K562 (cell line): ENCODE measurements around the gene RHEB. TPM values are rescaled to one million over a fixed set of nuclear protein-coding genes. Genes with fewer than 3 reads are reported as not detected.

Experiments
- ATAC-seq: fragments of 200-7000 bp; cut with Tn5 transposase; 3 replicates; pipeline ENCODE4 v1.9.1; 2020; ENCODE audit warnings: moderate library complexity
- BruUV-seq: library from RNA; stranded (reverse); fragments of 400-500 nt; replicated peaks from 2 replicates; lab custom pipeline; 2021; lab: Mats Ljungman, UMichigan
- CTCF ChIA-PET: fragments of 300-600 bp; formaldehyde crosslinking; extraction: SDS; loops from one replicate; lab custom pipeline; 2021; ENCODE audit warnings: low intra/inter-chr PET ratio; lab: Yijun Ruan, JAX
- POLR2A ChIA-PET: fragments of 300-600, 350-650 bp; sonication (Branson Sonifier 250); formaldehyde crosslinking; extraction: SDS; loops from one replicate; lab custom pipeline; 2021; ENCODE audit warnings: antibody characterized with exemption, inconsistent platforms; lab: Yijun Ruan, JAX
- DNase-seq, 4 experiments: peaks; one replicate each; pipeline versions ENCODE4 v3.0.0 to v3.0.0-alpha.2; 2011 to 2018; ENCODE audit warnings: low spot score in 3 of 4, mixed read lengths in 3 of 4; ENCODE audit errors: extremely low read depth in 1 of 4
- FAIRE-seq: peaks from 2 replicates; lab custom pipeline; 2011; peaks lifted over from hg19 to GRCh38; lab: Jason Lieb, UNC
- H2AFZ ChIP-seq: 2 replicates; pipeline ENCODE4 v1.6.0; 2011; ENCODE audit warnings: low read depth, low read length, control low read depth, inconsistent platforms
- H3K27ac ChIP-seq: fragments of 200-600 bp; 3 replicates; pipeline ENCODE4 v1.8.0; 2011; ENCODE audit warnings: low read depth, mild to moderate bottlenecking, control low read depth, inconsistent platforms, low read length, moderate library complexity, mixed read lengths; ENCODE audit errors: extremely low read depth
- H3K27me3 ChIP-seq, 2 experiments: fragments of 300-600 bp in 1 of 2; 2 replicates in 1 of 2; 3 replicates in 1 of 2; pipeline versions ENCODE4 v1.6.0 to v1.8.0; 2011; ENCODE audit warnings: inconsistent platforms in 2 of 2, low read length in 2 of 2, mild to moderate bottlenecking in 1 of 2, mixed read lengths in 1 of 2, moderate library complexity in 1 of 2; ENCODE audit not compliant: control insufficient read depth in 2 of 2, insufficient read depth in 2 of 2
- H3K36me3 ChIP-seq: fragments of 300-600 bp; 3 replicates; pipeline ENCODE4 v1.8.0; 2011; ENCODE audit warnings: mild to moderate bottlenecking, low read length, inconsistent platforms; ENCODE audit not compliant: control insufficient read depth, insufficient read depth
- H3K4me1 ChIP-seq, 2 experiments: fragments of 200-600 bp in 1 of 2; replicated peaks in 1 of 2; 2 replicates in 1 of 2; 3 replicates in 1 of 2; pipeline versions ENCODE4 v1.5.1 to v1.8.0; 2011; ENCODE audit warnings: inconsistent platforms in 2 of 2, low read length in 2 of 2, mild to moderate bottlenecking in 1 of 2, mixed read lengths in 1 of 2, moderate library complexity in 1 of 2; ENCODE audit not compliant: control insufficient read depth in 2 of 2, insufficient read depth in 2 of 2
- H3K4me2 ChIP-seq: 2 replicates; pipeline ENCODE4 v1.6.1; 2011; ENCODE audit warnings: low read length, control low read depth, inconsistent platforms, mixed read lengths; ENCODE audit not compliant: insufficient read depth
- H3K4me3 ChIP-seq: fragments of 200-600 bp; sonication (generic), shearing (Covaris generic); 2 replicates; pipeline ENCODE4 v1.5.1; 2016; ENCODE audit warnings: control low read depth, inconsistent platforms
- H3K79me2 ChIP-seq: fragments of 200-600 bp; 3 replicates; pipeline ENCODE4 v1.8.0; 2011; ENCODE audit warnings: low read length, inconsistent platforms; ENCODE audit not compliant: control insufficient read depth, insufficient read depth
- H3K9ac ChIP-seq, 2 experiments: 2 replicates each; pipeline versions ENCODE4 v1.6.0 to v1.6.1; 2011; ENCODE audit warnings: low read depth in 2 of 2, low read length in 2 of 2, control low read depth in 1 of 2, inconsistent platforms in 1 of 2, mild to moderate bottlenecking in 1 of 2, mixed read lengths in 1 of 2; ENCODE audit not compliant: insufficient read depth in 1 of 2
- H3K9me1 ChIP-seq: one replicate; pipeline ENCODE4 v1.6.0; 2011; ENCODE audit warnings: inconsistent platforms, mild to moderate bottlenecking, low read length, moderate library complexity; ENCODE audit not compliant: control insufficient read depth, insufficient read depth
- H3K9me3 ChIP-seq: replicated peaks from 2 replicates; pipeline ENCODE4 v1.5.1; 2011; ENCODE audit warnings: low read depth, low read length, inconsistent platforms; ENCODE audit not compliant: control insufficient read depth, insufficient read depth
- H4K20me1 ChIP-seq: replicated peaks from 2 replicates; pipeline ENCODE4 v1.6.1; 2011; ENCODE audit warnings: low read length, inconsistent platforms, mixed read lengths; ENCODE audit not compliant: control insufficient read depth, insufficient read depth
- GTF2F1 ChIP-seq: IDR thresholded peaks from 2 replicates; pipeline ENCODE4 v1.6.1; 2011; ENCODE audit warnings: low read depth, low read length, improper control_type of control experiment
- HNRNPLL ChIP-seq: fragments of 200-400 bp; formaldehyde crosslinking; IDR thresholded peaks from 2 replicates; pipeline ENCODE4 v1.6.1; 2017; ENCODE audit warnings: low read length, low read depth, mild to moderate bottlenecking; ENCODE audit not compliant: poor library complexity, severe bottlenecking
- NR0B1 ChIP-seq: fragments of 450-650 bp; IDR thresholded peaks from one replicate; pipeline ENCODE4 v1.6.1; 2018; ENCODE audit warnings: mild to moderate bottlenecking, moderate library complexity; ENCODE audit not compliant: partially characterized antibody
- POLR2AphosphoS2 ChIP-seq: IDR thresholded peaks from 2 replicates; pipeline ENCODE4 v1.6.1; 2012; ENCODE audit warnings: low read length, improper control_type of control experiment
- RBM39 ChIP-seq: fragments of 200-400 bp; formaldehyde crosslinking; optimal IDR thresholded peaks from 2 replicates; pipeline ENCODE3; 2018; ENCODE audit warnings: low read depth, low read length
- TCF7 ChIP-seq: sonication (generic); IDR thresholded peaks from 2 replicates; pipeline ENCODE4 v1.6.1; 2016; ENCODE audit warnings: antibody characterized with exemption, borderline replicate concordance
- ZNF778 ChIP-seq: fragments of 450-650 bp; formaldehyde crosslinking; IDR thresholded peaks from 2 replicates; pipeline ENCODE4 v1.4.0; 2020; ENCODE audit warnings: mild to moderate bottlenecking, moderate library complexity
- WGBS: fragments of 100-300 bp; shearing (Covaris generic); methylation state at CpG from one replicate; pipeline ENCODE4 v1.1.6; 2016; ENCODE audit warnings: low coverage, mixed read lengths; ENCODE audit not compliant: insufficient coverage; ENCODE audit errors: missing lambda C conversion rate; 5-methylcytosine and 5-hydroxymethylcytosine counted together
- in situ Hi-C: fragments of 300-500 bp; cut with MboI; formaldehyde crosslinking; loops from 4 replicates; pipeline ENCODE4 v1.15.0; 2018; ENCODE audit warnings: inconsistent platforms, mixed read lengths
- intact Hi-C: fragments of 100-400 bp; cut with micrococcal nuclease; formaldehyde crosslinking; loops from 2 replicates; pipeline ENCODE4 v1.14.2; 2022
- polyA plus RNA-seq, 8 experiments: library from polyadenylated mRNA; depleted of rRNA in 4 of 8; stranded (reverse) in 5 of 8; unstranded in 3 of 8; fragments of >200 nt; fragmentation: Nextera tagmentation in 2 of 8; fragmentation: Illumina TruSeq in 1 of 8; extraction: Ambion mirVana in 2 of 8; extraction: Trizol in 1 of 8; gene quantifications; 2 replicates each; pipeline versions ENCODE4 v1.2.1 to v1.2.3, GENCODE V29; 2011 to 2014; ENCODE audit warnings: inconsistent platforms in 1 of 8, missing spikeins in 1 of 8
- total RNA-seq, 7 experiments: library from RNA; depleted of rRNA in 6 of 7; stranded (reverse); fragments of >200 nt in 6 of 7; fragmentation: Illumina TruSeq in 2 of 7; extraction: Trizol in 2 of 7; gene quantifications; 2 replicates each; pipeline versions ENCODE4 v1.2.1 to v1.2.3, GENCODE V29; 2011 to 2021; ENCODE audit warnings: low replicate concordance in 1 of 7
- TF ChIP-seq, protein P1 (sequence below): fragments of 250-450 bp; sonication (Bioruptor Pico); IDR thresholded peaks from 2 replicates; pipeline ENCODE4 v1.8.0; 2021; ENCODE audit warnings: borderline replicate concordance, mild to moderate bottlenecking, moderate library complexity; ENCODE audit not compliant: poor library complexity, severe bottlenecking

The RHEB gene
- total and polyA plus RNA-seq, 9 of the 15 experiments (the other 6 are each of a cell fraction or from before 2014, with no cell fraction given), result 28.5 to 249 (median 182) TPM

- 65% methylated on average over 18 of the region's 18 CpGs for WGBS
- no peak overlapping the region for H3K27ac ChIP-seq
- TF ChIP-seq ZNF778 (CRISPR knock-in tag), result no peak
- TF ChIP-seq TCF7, result no peak
- TF ChIP-seq GTF2F1, result no peak
- TF ChIP-seq, protein P1, sequence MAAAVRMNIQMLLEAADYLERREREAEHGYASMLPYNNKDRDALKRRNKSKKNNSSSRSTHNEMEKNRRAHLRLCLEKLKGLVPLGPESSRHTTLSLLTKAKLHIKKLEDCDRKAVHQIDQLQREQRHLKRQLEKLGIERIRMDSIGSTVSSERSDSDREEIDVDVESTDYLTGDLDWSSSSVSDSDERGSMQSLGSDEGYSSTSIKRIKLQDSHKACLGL (CRISPR knock-in tag), result no peak
- peak; percentile 1 for TF ChIP-seq HNRNPLL
- TF ChIP-seq RBM39, result no peak
- TF ChIP-seq POLR2AphosphoS2, result no peak
- TF ChIP-seq NR0B1, result no peak
- no peak overlapping the region for H2AFZ ChIP-seq
- no peak for FAIRE-seq
- no peak overlapping the region for H3K4me2 ChIP-seq
- no peaks in the 10 kb centered on the region for H3K36me3 ChIP-seq
- H3K4me3 ChIP-seq, result no peak overlapping the region
- intact Hi-C loops (loop anchor here (5.0 to 10.0 kb wide), 2 partner anchors 35 to 53 kb away; partner anchors contain the start of gene WDR86), in situ Hi-C loops (loop anchor here (5.0 kb wide), 2 partner anchors 90 to 130 kb away; no protein-coding TSS in a partner anchor)
- ChIA-PET POLR2A (no interaction called here), CTCF (interaction anchor here (6.0 kb wide), 1 partner anchor 132 kb away, joined by 75 read pairs; no protein-coding TSS in a partner anchor)
- no peaks in the 10 kb centered on the region for H4K20me1 ChIP-seq
- no TSS peak for BruUV-seq
- no peak for ATAC-seq
- no peaks in the 10 kb centered on the region for H3K9me1 ChIP-seq
- H3K9me3 ChIP-seq, result no peaks in the 10 kb centered on the region
- DNase-seq, result no peak
- no peak overlapping the region for H3K9ac ChIP-seq
- peaks cover 26 to 27% of the 10 kb centered on the region in 2 experiments for H3K27me3 ChIP-seq
- peaks cover 5 to 17% of the 10 kb centered on the region in 2 experiments; a peak in 3 of 5 replicates for H3K4me1 ChIP-seq
- no peaks in the 10 kb centered on the region for H3K79me2 ChIP-seq
Measured at GRCh38 chr7:151447312-151447711, 72.4 kb downstream of the RHEB start.
